ENCODE data around the gene PWWP2B. TPM values are rescaled to one million over a fixed set of nuclear protein-coding genes. Genes with fewer than 3 reads are reported as not detected.

PWWP2B gene
- total RNA-seq, 4 donors from 2014 or later, result 14.5 to 35.4 (median 27.3) TPM

DNA sequence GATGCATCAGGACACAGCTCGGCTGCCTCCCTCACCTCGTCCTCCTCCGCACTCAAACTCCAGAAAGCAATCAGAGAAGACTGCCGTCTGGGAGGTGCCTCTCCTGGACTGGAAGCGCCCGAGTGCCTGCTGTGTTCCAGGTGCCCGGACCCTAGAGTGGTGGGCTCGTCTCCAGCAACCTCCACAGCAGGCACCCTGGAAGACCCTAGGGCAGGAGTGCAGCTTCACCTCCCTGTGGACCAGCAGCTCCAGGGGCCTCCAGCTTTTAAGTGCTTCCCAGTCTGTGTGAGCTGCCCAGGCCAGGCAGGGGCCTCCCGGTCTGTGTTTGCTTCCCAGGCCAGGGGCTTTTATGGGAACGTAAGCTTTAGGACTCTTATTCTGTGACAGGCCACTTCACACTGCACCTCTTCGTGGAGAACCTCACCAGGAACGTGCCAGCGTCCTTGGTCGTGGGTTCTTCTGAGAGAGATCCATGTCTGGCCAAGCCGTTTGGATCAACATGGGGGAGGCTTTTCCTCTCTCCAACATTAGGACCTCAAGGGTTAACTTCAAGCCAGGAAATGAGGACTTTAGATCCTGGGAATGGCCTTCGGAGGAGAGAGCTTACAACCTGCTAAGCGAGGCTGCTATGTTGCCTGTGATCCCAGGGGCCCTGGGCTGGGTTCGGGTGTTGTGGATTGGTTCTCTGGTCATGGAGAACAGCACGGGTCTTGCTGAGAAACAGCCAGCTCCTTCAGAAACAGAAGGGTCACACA, 5.9 kb upstream of the PWWP2B start:
- intact Hi-C loops (cut with DNase I), result no loop called here
- no peak for DNase-seq
- WGBS, 2 donors, result 51 to 55% methylated on average over 18 to 19 of the region's 19 CpGs

DNA sequence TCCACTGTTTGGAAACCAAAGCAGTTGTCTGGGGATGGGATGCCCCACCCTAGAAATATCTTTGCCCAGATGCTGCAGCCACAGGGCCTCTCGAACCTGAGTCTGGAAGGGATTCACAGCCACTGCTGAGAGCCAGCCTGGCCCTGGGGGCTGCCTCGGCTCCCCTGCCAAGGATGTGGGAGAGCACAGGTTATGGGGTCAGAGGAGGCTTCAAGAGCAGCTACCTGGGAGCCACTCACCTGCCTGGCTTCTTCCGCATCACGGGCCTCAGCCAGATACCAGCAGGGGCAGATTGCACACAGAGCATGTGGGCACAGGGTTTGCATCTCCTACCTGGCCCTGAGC, 5.4 kb upstream of the PWWP2B start:
- peaks cover 12 to 20% of the 10 kb centered on the region in 2 donors for H3K4me1 ChIP-seq
- no peak overlapping the region for H3K27ac ChIP-seq
- H3K27me3 ChIP-seq, result no peaks in the 10 kb centered on the region
- intact Hi-C loops (cut with DNase I), result no loop called here
- no peak overlapping the region for H3K4me3 ChIP-seq (replicated peaks in 1 of 3)
- no peak for DNase-seq
- TF ChIP-seq, protein P1, sequence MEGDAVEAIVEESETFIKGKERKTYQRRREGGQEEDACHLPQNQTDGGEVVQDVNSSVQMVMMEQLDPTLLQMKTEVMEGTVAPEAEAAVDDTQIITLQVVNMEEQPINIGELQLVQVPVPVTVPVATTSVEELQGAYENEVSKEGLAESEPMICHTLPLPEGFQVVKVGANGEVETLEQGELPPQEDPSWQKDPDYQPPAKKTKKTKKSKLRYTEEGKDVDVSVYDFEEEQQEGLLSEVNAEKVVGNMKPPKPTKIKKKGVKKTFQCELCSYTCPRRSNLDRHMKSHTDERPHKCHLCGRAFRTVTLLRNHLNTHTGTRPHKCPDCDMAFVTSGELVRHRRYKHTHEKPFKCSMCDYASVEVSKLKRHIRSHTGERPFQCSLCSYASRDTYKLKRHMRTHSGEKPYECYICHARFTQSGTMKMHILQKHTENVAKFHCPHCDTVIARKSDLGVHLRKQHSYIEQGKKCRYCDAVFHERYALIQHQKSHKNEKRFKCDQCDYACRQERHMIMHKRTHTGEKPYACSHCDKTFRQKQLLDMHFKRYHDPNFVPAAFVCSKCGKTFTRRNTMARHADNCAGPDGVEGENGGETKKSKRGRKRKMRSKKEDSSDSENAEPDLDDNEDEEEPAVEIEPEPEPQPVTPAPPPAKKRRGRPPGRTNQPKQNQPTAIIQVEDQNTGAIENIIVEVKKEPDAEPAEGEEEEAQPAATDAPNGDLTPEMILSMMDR (IDR thresholded peaks at IDR 0.05), result no peak
- TF ChIP-seq POLR2A (IDR thresholded peaks at IDR 0.05), result no peak
- H3K9me3 ChIP-seq, result no peaks in the 10 kb centered on the region
- 72 to 93% methylated on average over 2 to 4 of the region's 4 CpGs for WGBS, 2 donors
- H3K36me3 ChIP-seq, result no peaks in the 10 kb centered on the region

More for the DNA sequence above, 5.9 kb upstream of the PWWP2B start:
- no peaks in the 10 kb centered on the region for H3K27me3 ChIP-seq
- H3K4me3 ChIP-seq (replicated peaks in 1 of 3), result no peak overlapping the region
- no peaks in the 10 kb centered on the region for H3K9me3 ChIP-seq
- peaks cover 12 to 19% of the 10 kb centered on the region in 2 donors for H3K4me1 ChIP-seq
- TF ChIP-seq, protein P1 (IDR thresholded peaks at IDR 0.05), result no peak
- no peak for TF ChIP-seq POLR2A (IDR thresholded peaks at IDR 0.05)
- H3K27ac ChIP-seq, result no peak overlapping the region
- H3K36me3 ChIP-seq, result no peaks in the 10 kb centered on the region

DNA sequence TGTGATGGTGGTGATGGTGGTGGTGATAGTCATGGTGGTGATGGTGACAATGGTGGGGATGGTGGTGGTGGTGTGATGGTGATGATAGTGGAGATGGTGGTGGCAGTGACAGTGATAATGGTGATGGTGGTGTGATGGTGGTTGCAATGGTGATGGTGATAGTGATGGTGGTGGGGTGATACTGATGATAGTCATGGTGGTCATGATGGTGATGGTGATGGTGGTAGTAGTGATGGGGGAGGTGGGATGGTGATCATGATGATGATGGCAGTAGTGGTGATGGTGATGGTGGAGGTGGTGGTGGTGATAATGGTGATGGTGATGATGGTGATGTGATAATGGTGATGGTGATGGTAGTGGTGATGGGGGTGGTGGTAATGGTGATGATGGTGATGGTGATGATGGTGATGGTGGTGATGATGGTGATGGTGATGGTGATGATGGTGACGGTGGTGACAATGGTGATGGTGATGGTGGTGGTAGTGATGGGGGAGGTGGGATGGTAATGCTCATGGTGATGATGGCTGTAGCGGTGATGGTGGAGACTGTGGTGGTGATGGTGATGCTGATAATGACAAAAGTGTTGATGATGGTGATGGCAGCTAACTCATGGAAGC, 4.7 kb upstream of the PWWP2B start:
- 90 to 97% methylated on average over 2 of the region's 2 CpGs for WGBS, 2 donors
- peaks cover 12 to 20% of the 10 kb centered on the region in 2 donors for H3K4me1 ChIP-seq
- intact Hi-C loops (cut with DNase I), result no loop called here
- no peak overlapping the region for H3K4me3 ChIP-seq (replicated peaks in 1 of 3)
- no peak overlapping the region for H3K27ac ChIP-seq
- DNase-seq, result no peak
- no peaks in the 10 kb centered on the region for H3K9me3 ChIP-seq
- TF ChIP-seq, protein P1 (IDR thresholded peaks at IDR 0.05), result no peak
- TF ChIP-seq POLR2A (IDR thresholded peaks at IDR 0.05), result no peak
- H3K36me3 ChIP-seq, result no peaks in the 10 kb centered on the region
- H3K27me3 ChIP-seq, result no peaks in the 10 kb centered on the region

DNA sequence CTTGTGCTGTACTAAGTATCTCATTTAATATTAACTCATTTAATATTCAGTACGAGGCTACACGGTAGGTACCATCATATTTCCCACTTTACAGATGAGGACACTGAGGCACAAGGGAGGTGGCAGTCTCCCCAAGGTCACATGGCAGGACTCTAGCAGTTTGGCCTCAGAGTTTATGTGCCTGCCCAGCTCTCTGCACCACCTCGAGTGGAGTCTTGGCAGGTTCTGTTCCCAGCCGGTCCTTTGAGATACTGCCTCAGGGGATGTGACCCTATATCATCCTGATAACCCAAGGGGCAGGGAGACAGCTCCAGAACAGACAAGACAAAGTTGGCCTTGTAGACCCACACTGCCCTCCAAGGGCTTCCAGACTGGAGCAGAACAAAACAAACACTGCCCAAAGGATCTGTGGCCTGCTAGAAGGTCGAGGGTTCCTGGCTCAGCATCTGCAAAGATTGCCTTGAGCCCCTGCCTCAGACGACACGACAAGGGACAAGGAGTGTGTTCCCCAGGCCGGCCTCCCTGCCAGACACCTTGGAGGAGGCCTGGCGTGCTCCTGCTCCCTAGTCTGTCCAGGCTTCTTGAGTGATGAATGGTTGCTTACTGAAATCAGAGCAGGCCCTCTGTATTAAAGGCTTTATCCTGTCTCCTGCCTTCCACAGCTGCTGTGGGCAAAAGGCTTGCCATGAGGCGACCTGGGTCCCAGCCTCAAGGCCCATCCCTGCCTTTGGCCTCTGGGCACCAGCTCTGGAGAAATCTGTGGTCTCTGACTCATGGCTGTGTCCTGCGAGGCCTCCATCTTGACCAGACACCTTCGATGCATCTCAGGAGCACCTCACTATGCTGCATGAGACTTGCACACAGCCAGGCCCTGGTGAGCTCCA, 3.9 kb upstream of the PWWP2B start:
- Histone ChIP-seq H3K27ac (no peak overlapping the region), H3K9me3 (no peaks in the 10 kb centered on the region), H3K4me1 (peaks cover 17 to 24% of the 10 kb centered on the region in 2 donors), H3K4me3 (replicated peaks in 1 of 3) (no peak overlapping the region), H3K27me3 (no peaks in the 10 kb centered on the region), H3K36me3 (no peaks in the 10 kb centered on the region)
- 80 to 82% methylated on average over 10 to 11 of the region's 12 CpGs for WGBS, 2 donors
- DNase-seq, result no peak
- intact Hi-C loops (cut with DNase I), result no loop called here
- TF ChIP-seq POLR2A (IDR thresholded peaks at IDR 0.05), result no peak
- TF ChIP-seq, protein P1 (IDR thresholded peaks at IDR 0.05), result no peak
